Epithelial cell of prostate (primary cell): ENCODE measurements around the gene MOB3A.

ENCODE experiments used
- DNase-seq: peaks from one replicate; pipeline ENCODE4 v3.0.0-alpha.2; 2011; ENCODE audit warnings: low read depth, low spot score
- H3K27ac ChIP-seq: fragments of 450-650 bp; 2 replicates; pipeline ENCODE4 v1.5.1; 2017; ENCODE audit warnings: mild to moderate bottlenecking

Gene MOB3A

GRCh38 chr19:2126879-2127518, 30.9 kb upstream of the MOB3A start:
- DNase-seq, result no peak
- H3K27ac ChIP-seq, result no peak overlapping the region

DNA sequence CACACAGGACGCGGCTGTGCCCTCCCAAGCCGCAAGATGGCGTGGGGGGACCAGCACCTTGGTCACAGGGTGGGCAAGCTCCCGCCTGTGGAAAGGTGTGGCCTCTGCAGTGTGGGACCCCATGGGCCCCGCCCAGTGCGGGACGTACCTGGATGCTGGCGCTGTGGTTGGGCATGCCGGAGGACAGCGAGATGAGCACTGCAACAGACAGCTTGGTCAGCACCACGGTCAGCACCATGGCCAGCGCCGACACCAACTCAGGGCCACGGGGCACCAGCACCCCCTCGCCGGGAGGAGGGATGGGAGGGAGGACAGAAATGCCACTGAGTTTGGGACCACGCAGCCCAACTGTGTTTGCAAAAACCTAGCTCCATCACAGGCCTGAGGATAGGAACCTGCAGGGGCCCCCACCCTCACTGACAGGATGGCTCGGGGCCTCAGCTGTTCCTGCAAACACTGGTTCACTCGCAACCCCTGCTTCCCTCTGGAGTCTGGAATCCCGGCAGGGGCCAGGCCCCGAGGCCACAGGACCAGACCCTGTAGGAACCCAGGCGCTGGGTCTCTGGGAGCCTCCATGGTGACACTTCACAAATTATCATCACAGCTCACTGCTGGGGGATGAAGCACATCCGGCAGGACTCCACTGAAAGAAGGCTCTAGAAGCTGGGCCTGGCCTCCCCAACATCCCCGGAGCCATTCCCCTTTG, 27.7 kb upstream of the MOB3A start:
- no peak for DNase-seq
- H3K27ac ChIP-seq, result no peak overlapping the region

DNA sequence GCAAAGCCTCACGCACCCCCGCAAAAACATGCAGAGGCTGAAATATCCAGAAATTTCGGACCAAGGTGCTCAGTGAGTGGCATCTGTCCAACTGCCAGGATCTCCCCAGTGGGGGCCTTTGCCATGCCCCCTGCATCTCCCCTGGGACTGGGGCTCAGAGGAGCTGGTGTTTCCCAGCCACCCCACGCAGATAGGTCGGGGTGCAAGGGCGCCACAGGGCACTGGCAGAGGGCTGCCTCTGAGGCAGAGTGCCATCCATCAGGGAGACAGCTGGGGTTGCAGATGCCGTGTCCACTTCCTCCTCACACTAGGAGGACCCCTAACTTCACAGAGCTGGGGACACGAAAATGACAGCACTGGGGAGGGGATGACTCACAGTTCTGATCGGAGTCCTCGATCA, 26.9 kb upstream of the MOB3A start:
- no peak for DNase-seq
- H3K27ac ChIP-seq, result no peak overlapping the region

DNA sequence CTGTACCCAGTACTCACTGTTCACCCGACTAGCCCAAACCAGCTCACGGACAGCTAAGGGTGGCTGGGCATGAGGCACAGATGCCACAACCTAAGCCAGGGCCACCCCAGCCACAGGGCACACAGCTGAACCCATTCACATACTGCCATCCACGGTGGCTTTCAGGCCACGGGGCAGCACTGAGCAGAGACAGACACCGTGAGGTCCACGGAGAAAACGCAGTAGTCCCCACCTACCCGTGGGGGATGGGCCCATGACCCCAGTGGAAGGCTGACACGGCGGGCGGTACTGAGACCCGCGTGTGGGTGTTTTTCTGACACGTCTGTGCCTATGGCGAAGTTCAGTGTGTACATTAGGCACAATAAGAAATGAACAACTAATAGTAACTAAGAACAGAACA, 26.1 kb upstream of the MOB3A start:
- no peak for DNase-seq
- no peak overlapping the region for H3K27ac ChIP-seq

DNA sequence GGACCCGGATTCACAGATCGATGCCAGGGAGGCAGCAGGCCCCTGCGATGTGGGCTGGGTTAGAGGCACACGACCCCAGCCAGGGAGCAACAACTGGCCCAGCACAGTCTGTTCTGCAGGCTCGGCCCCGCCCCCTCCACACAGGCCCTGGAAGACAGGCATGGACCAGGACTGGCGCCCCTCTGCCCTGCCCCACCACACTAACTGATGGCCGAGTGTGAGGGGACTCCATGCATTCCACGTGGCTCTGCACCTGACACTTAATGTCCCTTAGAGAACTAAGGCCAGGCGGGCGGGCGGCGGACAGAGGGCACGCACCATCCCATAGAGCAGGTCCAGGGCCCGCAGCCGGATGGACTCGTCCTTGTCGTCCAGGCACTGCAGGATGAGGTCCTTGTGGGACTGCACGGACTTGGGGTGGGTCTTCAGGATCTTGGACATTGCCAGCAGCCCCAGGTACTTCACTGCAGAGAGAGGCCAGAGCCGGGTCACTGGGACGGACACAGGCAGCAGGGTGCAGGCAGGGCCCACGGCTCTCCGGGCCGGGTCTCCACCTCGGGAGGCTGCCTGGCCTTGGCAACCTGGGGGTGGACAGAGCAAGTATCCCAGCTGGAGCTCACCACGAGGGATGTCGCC, 25.4 kb upstream of the MOB3A start:
- DNase-seq, result no peak
- no peak overlapping the region for H3K27ac ChIP-seq

DNA sequence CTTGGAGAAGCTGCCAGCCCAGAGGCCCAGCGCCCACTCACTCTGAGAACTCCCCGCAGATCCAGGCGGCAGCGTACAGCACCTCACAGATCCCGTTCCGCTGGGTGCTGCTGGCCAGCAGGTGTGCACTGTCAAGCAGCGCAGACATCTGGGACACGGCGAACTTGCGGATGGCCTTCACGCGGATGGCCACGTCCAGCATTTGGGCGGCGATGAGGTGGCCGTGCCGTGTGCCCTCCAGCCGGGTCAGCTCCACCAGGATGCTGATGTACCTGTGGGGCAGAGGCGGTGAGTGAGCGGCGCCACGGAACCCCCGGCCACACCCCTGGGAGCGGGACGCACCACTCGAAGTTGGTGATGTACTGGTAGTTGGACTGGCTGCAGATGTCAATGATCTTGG, 24.7 kb upstream of the MOB3A start:
- DNase-seq, result no peak
- H3K27ac ChIP-seq, result no peak overlapping the region

DNA sequence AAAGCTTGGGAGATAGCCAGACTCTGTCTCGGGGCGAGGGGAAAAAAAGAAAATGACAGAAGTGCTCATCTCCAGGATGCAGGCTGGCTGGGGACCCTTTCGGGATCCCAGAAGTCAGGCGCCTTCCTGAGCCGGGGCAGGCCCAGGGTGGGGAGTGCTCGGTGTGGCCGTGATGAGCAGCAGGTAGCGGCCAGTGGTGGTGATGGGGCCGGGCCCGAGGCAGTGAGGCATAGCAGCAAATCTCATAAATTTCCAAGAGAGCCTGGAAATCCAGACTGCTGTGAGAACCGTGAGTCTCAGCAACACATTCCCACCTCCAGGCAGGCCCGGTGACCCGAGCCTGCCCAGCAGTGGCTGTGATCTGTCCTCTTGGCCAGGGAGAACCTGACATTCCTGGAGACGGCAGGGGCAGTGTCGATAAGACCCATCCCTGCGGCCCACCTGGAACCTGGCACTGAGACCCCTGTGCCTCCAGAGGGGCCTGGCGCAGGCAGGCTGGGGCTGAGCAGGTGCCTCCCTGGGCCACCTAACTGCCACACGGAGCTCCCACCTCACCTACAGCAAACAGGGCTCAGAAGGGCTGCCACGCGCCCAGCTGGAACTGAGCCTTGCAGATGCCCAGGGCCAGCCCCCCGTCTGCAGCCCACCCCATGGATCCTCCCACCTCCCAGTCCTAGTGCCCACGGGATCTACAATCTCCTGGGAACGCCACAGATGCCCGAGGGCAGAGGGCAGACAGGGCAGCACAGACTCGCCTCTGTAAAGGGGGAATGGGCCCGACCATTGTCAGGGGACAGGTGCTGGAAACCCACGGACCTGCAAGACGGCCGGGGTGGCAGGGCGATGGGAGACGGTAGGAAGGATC, 24.0 kb upstream of the MOB3A start:
- DNase-seq, result no peak
- H3K27ac ChIP-seq, result no peak overlapping the region

DNA sequence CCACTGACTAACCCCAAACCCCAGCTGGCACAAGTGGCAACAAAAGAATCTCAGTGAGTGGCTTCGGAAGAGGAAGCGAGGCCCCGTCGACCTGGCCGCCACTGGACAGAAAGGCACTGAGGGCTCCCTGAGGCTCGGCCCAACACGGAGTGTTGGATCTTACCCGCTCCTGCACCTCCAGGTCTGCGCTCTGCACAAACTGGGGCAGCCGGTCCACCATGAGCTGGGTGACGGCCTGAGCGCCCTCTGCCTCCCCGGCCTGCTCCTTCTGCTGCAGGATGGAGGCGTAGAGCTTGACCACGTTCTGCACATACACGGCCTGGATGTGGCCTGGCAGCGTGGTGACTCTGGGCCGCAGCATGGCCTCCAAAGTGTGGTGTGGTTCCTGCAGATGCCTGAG, 22.3 kb upstream of the MOB3A start:
- no peak for DNase-seq
- no peak overlapping the region for H3K27ac ChIP-seq

- no peak for DNase-seq
- no peak overlapping the region for H3K27ac ChIP-seq
Measured at GRCh38 chr19:2117215-2117960, 21.3 kb upstream of the MOB3A start.

- no peak overlapping the region for H3K27ac ChIP-seq
- DNase-seq, result no peak
Measured at GRCh38 chr19:2116507-2116906, 20.4 kb upstream of the MOB3A start.

GRCh38 chr19:2115911-2116426, 19.8 kb upstream of the MOB3A start:
- DNase-seq, result no peak
- H3K27ac ChIP-seq, result no peak overlapping the region

DNA sequence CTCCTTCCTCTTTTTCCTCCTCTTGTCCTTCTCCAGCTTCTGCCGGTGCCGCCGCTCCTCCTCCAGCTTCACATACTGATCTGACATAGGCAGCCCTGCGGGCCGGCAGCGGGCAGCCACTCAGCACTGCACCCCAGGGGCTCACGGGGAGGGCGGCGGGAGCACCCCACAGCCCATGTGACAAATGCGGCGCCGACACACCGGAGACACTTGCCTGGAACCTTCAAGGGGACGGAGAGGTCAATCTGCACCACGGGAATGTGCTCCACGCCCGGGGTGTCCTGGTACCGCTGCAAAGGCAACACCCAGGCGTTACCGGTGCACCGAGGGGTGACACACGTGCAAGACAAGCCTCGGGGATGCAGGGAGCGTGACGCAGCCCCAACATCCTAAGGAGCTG, 19.2 kb upstream of the MOB3A start:
- no peak overlapping the region for H3K27ac ChIP-seq
- no peak for DNase-seq

DNA sequence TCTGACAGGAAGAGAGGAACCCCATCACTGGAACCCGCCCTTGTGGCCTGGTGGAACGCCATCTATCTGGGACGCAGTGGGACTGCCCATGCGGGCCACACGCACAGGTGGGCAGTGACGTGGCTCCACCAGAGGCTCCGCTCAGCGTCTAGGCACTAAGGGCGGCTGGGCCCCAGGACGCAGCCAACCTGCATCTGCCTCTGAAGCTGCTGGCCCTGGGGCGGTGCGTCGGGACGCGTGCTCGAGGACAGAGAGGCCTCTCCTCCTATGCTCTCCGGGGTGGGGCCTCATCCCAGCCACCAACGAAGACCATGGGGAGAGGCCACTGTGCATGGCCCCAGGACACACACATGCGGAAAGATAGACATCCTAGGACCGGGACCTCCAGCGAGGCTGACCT, 18.7 kb upstream of the MOB3A start:
- DNase-seq, result no peak
- H3K27ac ChIP-seq, result no peak overlapping the region

- H3K27ac ChIP-seq, result no peak overlapping the region
Measured at GRCh38 chr19:2114218-2114617, 18.1 kb upstream of the MOB3A start.

GRCh38 chr19:2113439-2114211, 17.5 kb upstream of the MOB3A start:
- DNase-seq, result no peak
- H3K27ac ChIP-seq, result no peak overlapping the region

More at GRCh38 chr19:2114218-2114617, 18.1 kb upstream of the MOB3A start:
- no peak for DNase-seq

DNA sequence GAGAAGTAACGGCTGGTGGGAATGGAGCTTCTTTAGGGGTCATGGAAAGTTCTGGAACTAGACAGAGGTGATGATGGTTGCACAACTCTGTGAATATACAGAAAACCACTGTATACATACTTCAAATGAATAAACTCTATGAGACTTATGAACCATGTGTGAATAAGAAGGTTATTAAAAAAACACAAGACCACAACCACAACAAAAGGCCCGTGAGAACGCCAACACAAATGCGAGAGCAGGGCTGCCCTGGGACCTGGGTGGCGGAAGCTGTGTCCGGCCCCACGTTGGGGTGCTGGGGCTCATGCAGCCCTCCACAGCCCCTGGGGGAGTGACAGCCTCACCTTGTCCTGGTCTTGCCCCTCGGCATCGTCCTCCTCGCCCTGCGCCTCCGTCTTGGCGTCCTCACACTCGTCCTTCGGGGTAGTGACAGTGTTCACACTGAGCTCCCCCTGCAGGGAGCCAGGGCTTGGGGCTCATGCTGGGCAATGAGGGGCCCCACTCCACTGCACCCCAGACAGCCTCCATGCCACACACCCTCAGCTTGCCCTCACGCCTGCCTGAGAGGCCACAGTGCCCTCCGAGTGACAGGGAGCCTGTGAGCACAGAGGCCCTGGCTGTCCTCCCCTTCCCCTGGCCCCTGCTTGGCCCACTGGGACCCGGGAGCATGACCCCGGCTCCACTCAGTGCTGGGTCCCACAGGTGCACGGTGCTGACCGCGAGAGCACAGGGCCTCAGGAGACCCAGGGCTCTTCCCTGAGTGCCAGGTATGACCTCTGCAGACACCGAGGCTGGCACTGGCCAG, 16.6 kb upstream of the MOB3A start:
- DNase-seq, result no peak
- H3K27ac ChIP-seq, result no peak overlapping the region

- DNase-seq, result no peak
- no peak overlapping the region for H3K27ac ChIP-seq
Measured at GRCh38 chr19:2111886-2112285, 15.8 kb upstream of the MOB3A start.

DNA sequence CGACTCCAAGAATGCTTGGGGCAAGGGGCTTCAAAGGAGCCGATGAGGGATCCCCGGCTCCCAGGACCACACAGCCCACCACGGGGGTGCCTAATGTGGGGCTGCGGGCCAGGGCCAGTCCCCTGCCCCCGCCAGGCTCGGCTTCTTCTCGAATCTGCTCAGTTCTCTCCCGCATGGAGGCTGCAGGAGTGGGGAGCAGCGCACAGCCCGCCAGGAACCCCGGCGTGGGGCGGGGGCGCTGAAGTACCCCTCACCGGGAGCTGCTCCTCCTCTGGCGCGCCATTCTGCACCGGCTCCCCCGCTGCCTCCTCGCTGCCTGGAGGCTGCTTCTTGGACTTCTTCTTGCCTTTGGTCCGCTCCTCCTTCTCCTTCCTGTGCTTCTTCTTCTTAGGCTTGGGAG, 15.3 kb upstream of the MOB3A start:
- no peak overlapping the region for H3K27ac ChIP-seq
- DNase-seq, result no peak
